Measurements from ENCODE around the gene MAP2K5.

GRCh38 chr15:67506775-67507747 lies 35.4 kb upstream of the MAP2K5 start:
- TF ChIP-seq POLR2A (IDR thresholded peaks at IDR 0.05; ENCODE audit: low read length) (no peak), GATA1 (IDR thresholded peaks at IDR 0.05; ENCODE audit: low read depth, low read length) (no peak)
